Brain microvascular endothelial cell (primary cell): ENCODE results near the gene ZNF467.

Experiments used
- DNase-seq: peaks from one replicate; pipeline ENCODE4 v3.0.0-alpha.2; 2020
- H3K27ac ChIP-seq: fragments of 250-450 bp; sonication (Bioruptor Pico); 2 replicates; pipeline ENCODE4 v1.5.1; 2020; ENCODE audit warnings: mild to moderate bottlenecking, moderate library complexity
- H3K27me3 ChIP-seq: fragments of 250-450 bp; sonication (Bioruptor Pico); replicated peaks from 2 replicates; pipeline ENCODE4 v1.5.1; 2020; ENCODE audit warnings: mild to moderate bottlenecking
- H3K36me3 ChIP-seq: fragments of 250-450 bp; sonication (Bioruptor Pico); replicated peaks from 2 replicates; pipeline ENCODE4 v1.5.1; 2020; ENCODE audit warnings: mild to moderate bottlenecking
- H3K4me3 ChIP-seq: 2 replicates; pipeline ENCODE4 v1.5.1; 2011; ENCODE audit warnings: low read depth, mild to moderate bottlenecking, control low read depth, low read length, moderate library complexity
- in situ Hi-C: cut with HindIII; loops from 2 replicates; pipeline ENCODE4 v1.10.0; 2017; ENCODE audit warnings: low sequenced_read_pairs, low pct_ligation_motif_present
- TF ChIP-seq, protein P1 (sequence below): IDR thresholded peaks from 2 replicates; pipeline ENCODE4 v1.5.1; 2011; ENCODE audit warnings: low read depth, mild to moderate bottlenecking, moderate library complexity, low read length, control low read depth, inconsistent platforms; ENCODE audit errors: missing control alignments

Gene ZNF467

DNA sequence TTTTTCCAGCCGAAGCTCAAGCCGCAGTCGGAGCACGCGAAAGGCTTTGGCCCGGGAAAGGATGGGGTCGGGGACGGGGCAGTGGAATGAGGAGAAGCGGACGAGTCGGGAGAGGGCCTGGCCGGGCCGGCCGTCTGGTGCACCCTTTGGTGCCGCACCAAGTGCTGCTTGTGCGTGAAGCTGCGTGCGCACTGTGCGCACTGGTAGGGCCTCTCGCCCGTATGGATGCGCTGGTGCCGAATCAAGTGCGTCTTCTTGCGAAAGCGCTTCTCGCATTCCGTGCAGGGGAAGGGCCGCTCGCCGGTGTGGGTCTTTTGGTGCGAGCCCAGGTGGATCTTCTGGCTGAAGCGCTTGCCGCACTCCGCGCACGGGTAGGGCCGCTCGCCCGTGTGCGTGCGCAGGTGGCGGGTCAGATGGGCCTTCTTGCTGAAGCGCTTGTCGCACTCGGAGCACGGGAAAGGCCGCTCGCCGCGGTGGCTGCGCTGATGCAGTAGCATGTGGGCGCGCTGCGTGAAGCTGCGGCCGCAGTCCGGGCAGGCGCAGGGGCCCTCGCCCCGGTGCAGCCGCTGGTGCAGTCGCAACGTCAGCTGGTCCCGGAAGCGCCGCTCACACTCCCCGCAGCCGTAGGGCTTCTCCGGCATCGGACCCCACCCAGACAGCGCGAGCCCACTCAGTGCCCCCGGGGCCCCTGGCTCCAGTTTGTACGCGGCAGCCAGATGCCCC lies 7.8 kb downstream of the ZNF467 start:
- no peak overlapping the region for H3K4me3 ChIP-seq
- no peak overlapping the region for H3K27ac ChIP-seq
- H3K27me3 ChIP-seq = peaks cover 76% of the 10 kb centered on the region
- in situ Hi-C loops = no loop called here
- no peak for DNase-seq
- TF ChIP-seq, protein P1, sequence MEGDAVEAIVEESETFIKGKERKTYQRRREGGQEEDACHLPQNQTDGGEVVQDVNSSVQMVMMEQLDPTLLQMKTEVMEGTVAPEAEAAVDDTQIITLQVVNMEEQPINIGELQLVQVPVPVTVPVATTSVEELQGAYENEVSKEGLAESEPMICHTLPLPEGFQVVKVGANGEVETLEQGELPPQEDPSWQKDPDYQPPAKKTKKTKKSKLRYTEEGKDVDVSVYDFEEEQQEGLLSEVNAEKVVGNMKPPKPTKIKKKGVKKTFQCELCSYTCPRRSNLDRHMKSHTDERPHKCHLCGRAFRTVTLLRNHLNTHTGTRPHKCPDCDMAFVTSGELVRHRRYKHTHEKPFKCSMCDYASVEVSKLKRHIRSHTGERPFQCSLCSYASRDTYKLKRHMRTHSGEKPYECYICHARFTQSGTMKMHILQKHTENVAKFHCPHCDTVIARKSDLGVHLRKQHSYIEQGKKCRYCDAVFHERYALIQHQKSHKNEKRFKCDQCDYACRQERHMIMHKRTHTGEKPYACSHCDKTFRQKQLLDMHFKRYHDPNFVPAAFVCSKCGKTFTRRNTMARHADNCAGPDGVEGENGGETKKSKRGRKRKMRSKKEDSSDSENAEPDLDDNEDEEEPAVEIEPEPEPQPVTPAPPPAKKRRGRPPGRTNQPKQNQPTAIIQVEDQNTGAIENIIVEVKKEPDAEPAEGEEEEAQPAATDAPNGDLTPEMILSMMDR = no peak
- H3K36me3 ChIP-seq = no peaks in the 10 kb centered on the region

DNA sequence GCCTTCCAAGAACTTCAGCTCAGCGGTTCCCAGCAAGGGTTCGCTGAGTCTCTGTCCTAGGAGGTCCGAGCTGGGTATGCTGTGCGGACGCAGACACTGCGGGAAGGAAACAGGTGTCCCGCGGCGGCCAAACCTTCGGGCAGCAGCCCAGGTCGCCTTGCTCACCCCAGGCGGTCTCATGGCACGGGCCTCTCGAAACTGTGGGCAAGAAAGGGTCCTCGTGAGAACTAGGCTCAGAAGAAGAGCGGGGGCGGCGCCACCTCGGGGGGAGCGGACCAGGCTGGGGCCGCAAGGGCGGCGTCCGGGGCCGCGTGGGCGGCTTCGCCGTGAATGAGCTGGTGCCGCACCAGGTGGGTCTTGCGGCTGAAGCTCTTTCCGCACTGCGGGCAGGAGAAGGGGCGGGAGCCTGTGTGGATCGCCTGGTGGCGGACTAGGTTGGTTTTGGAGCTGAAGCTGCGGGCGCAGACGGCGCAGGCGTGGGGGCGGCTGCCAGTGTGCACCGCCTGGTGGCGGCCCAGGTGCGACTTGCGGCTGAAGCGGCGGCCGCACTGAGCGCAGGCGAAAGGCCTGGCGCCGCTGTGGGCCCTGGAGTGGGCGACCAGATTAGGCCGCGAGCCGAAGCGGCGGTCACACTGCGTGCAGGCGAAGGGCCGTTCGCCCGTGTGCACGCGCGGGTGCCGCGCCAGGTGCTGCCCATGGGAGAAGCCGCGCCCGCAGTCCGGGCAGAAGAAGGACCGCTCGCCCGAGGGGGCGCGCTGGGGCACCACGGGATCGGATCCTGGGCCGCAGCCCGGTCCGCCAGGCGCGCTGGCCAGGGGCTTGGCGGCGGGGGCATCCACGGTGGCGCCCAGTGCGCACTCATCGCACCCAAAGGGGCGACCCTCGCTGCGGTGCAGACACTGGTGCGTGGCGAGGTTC lies 8.6 kb downstream of the ZNF467 start:
- DNase-seq = no peak
- in situ Hi-C loops = no loop called here
- Histone ChIP-seq H3K27ac (no peak overlapping the region), H3K36me3 (no peaks in the 10 kb centered on the region), H3K4me3 (no peak overlapping the region), H3K27me3 (peaks cover 76% of the 10 kb centered on the region)
- TF ChIP-seq, protein P1 = no peak

DNA sequence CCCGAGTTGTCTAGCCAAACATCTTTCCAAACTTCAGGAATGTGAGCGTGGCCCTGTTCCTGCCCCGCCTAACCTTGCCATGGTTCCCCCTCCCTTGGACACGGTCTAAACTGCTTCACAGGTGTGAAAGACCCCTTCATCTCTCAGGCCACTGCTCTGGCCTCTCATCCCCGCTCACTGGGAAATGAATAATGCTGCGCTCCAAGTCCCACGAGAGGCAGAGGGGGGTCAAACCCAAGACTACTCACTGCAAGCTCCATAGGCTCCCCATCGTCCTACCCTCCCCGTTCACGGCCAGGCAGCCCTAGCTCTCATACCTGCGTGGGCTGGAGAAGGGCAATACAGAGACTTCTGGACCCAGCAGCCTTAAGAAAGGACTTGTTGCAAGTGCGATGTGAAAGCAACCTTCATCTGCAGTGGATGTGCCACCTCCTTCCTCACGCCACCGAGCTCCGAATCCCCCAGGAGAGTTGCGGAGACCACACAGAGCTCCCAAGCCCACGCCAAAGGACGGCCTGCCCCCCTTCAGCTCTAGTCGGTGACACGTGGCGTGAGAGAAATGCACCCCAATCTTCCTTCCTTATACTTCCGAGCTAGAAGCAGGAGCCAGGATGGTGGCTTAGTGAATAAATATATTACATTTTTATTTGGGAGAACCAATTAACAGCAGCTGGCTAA lies 9.7 kb downstream of the ZNF467 start:
- peaks cover 69% of the 10 kb centered on the region for H3K27me3 ChIP-seq
- TF ChIP-seq, protein P1 = no peak
- no peaks in the 10 kb centered on the region for H3K36me3 ChIP-seq
- no peak overlapping the region for H3K4me3 ChIP-seq
- in situ Hi-C loops = no loop called here
- no peak overlapping the region for H3K27ac ChIP-seq
- DNase-seq = no peak

DNA sequence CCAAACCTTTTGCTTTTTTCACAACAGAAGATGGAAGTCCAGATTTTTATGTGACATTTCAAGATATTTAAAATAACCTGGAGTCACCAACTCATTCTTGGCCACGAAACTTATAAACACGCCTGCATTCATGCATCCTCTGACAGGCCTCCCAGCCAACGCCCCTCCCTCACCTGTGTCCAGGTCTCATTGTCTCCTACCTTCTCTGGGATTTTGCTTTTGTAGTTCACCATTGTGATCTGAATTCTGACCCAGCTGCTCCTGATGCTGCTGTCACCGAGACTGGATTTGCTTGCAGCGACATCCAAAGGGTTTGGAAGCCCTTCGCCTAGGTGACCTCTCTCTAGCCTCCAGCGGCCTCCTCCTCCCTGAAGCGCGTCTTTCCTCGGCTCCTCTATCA lies 10.8 kb downstream of the ZNF467 start:
- peaks cover 63% of the 10 kb centered on the region for H3K27me3 ChIP-seq
- DNase-seq = no peak
- no peaks in the 10 kb centered on the region for H3K36me3 ChIP-seq
- H3K27ac ChIP-seq = no peak overlapping the region
- TF ChIP-seq, protein P1 = no peak
- H3K4me3 ChIP-seq = no peak overlapping the region
- in situ Hi-C loops = no loop called here

DNA sequence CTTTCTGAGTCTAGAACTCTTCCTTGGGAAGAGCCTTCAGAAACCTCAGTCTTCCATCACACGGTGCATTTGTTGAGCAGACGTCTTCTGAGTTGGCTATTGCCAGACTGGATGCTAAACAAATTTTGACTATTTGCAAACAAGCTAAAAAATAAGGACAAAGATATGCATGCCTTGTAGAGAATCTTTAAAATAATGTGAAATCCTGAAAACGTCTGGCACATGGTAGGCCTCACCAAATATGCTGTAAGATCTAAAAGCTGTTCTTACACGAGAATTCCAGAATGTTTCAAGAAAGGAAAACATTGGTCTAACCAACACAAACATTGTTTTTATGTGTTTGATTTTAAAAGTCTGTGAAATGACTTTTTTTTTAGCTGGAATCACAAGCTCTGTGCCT lies 11.3 kb downstream of the ZNF467 start:
- no peaks in the 10 kb centered on the region for H3K36me3 ChIP-seq
- in situ Hi-C loops = no loop called here
- TF ChIP-seq, protein P1 = no peak
- H3K4me3 ChIP-seq = no peak overlapping the region
- no peak overlapping the region for H3K27ac ChIP-seq
- DNase-seq = no peak
- peaks cover 58% of the 10 kb centered on the region for H3K27me3 ChIP-seq
